NCI-H1048 (cell line): ENCODE results near the gene TFDP1.

ENCODE experiments used
- DNase-seq: peaks from one replicate; lab custom pipeline; 2025; lab: John Stamatoyannopoulos, UW

The TFDP1 gene

GRCh38 chr13:113666951-113667701, 82.6 kb downstream of the TFDP1 start, which contains the start of gene GRK1:
TSS of gene GRK1 (plus strand) at chr13:113667219. CDS start at chr13:113667387, 168 bp downstream.
- no peak for DNase-seq

GRCh38 chr13:113667771-113668490, 83.4 kb downstream of the TFDP1 start:
- no peak for DNase-seq

- no peak for DNase-seq
Observed at GRCh38 chr13:113668491-113668971, 84.0 kb downstream of the TFDP1 start.

- no peak for DNase-seq
Observed at GRCh38 chr13:113669231-113669754, 84.7 kb downstream of the TFDP1 start.

- DNase-seq: no peak
Observed at GRCh38 chr13:113669755-113670341, 85.3 kb downstream of the TFDP1 start.

GRCh38 chr13:113670541-113670940, 86.0 kb downstream of the TFDP1 start:
- no peak for DNase-seq

- DNase-seq: no peak
Observed at GRCh38 chr13:113671066-113672001, 86.8 kb downstream of the TFDP1 start.

- DNase-seq: no peak
Observed at GRCh38 chr13:113672002-113672651, 87.6 kb downstream of the TFDP1 start.
